Hepatocyte (in vitro differentiated cells): ENCODE data around the gene TLR3.
A peak's percentile ranks its signal among the peaks of the same experiment; 100 is the strongest.

Source experiments
- CTCF ChIP-seq: fragments of 200-600 bp; sonication (generic); IDR thresholded peaks from 2 replicates; pipeline ENCODE4 v1.5.1; 2016; ENCODE audit warnings: antibody characterized with exemption, mild to moderate bottlenecking; ENCODE audit not compliant: poor library complexity
- EZH2 ChIP-seq: fragments of 200-600 bp; sonication (generic); IDR thresholded peaks from 2 replicates; pipeline ENCODE4 v1.6.1; 2016; ENCODE audit warnings: antibody characterized with exemption, mild to moderate bottlenecking, borderline replicate concordance
- EZH2phosphoT487 ChIP-seq: fragments of 200-600 bp; sonication (generic); IDR thresholded peaks from one replicate; pipeline ENCODE4 v1.6.1; 2018; ENCODE audit warnings: antibody characterized with exemption, mild to moderate bottlenecking, low read depth, moderate library complexity; ENCODE audit not compliant: unreplicated experiment, severe bottlenecking

GRCh38 chr4:186032259-186032658 is 36.7 kb upstream of the TLR3 start:
- peak; percentile 29 for TF ChIP-seq CTCF
- TF ChIP-seq EZH2, result no peak
- TF ChIP-seq EZH2phosphoT487, result no peak
